Stomach (tissue), 4 donors: ENCODE results near the gene NIT2.

Source experiments
- EP300 ChIP-seq: sonication (generic); formaldehyde crosslinking; IDR thresholded peaks from one replicate; pipeline ENCODE4 v1.6.1; 2017; ENCODE audit warnings: antibody characterized with exemption
- POLR2A ChIP-seq, 4 donors: fragments of 450-650 bp; IDR thresholded peaks; one replicate each; pipeline ENCODE4 v1.6.1; 2016; ENCODE audit warnings: antibody characterized with exemption in 4 of 4, control low read depth in 2 of 4, mild to moderate bottlenecking in 1 of 4, moderate library complexity in 1 of 4
- POLR2AphosphoS5 ChIP-seq, 3 donors: sonication (generic); formaldehyde crosslinking; IDR thresholded peaks; one replicate each; pipeline ENCODE4 v1.6.1; 2016; ENCODE audit warnings: antibody characterized with exemption in 3 of 3
- TF ChIP-seq, protein P1 (sequence below), 7 experiments: fragments of 450-650 bp in 4 of 7; fragments of 200-600 bp in 3 of 7; sonication (generic) in 3 of 7; IDR thresholded peaks; one replicate each; pipeline ENCODE4 v1.5.1; 2016 to 2019; ENCODE audit warnings: antibody characterized with exemption in 7 of 7, control low read depth in 2 of 7, mild to moderate bottlenecking in 1 of 7

GRCh38 chr3:100324044-100324443 lies 10.5 kb upstream of the NIT2 start:
- no peak for TF ChIP-seq POLR2A (IDR thresholded peaks at IDR 0.05)
- TF ChIP-seq, protein P1, sequence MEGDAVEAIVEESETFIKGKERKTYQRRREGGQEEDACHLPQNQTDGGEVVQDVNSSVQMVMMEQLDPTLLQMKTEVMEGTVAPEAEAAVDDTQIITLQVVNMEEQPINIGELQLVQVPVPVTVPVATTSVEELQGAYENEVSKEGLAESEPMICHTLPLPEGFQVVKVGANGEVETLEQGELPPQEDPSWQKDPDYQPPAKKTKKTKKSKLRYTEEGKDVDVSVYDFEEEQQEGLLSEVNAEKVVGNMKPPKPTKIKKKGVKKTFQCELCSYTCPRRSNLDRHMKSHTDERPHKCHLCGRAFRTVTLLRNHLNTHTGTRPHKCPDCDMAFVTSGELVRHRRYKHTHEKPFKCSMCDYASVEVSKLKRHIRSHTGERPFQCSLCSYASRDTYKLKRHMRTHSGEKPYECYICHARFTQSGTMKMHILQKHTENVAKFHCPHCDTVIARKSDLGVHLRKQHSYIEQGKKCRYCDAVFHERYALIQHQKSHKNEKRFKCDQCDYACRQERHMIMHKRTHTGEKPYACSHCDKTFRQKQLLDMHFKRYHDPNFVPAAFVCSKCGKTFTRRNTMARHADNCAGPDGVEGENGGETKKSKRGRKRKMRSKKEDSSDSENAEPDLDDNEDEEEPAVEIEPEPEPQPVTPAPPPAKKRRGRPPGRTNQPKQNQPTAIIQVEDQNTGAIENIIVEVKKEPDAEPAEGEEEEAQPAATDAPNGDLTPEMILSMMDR (IDR thresholded peaks at IDR 0.05): no peak
- no peak for TF ChIP-seq POLR2AphosphoS5 (IDR thresholded peaks at IDR 0.05)
- no peak for TF ChIP-seq EP300
